NOMO-1 treated with DMSO at 0.1 percent for 48 hours (cell line): ENCODE measurements around the gene PHACTR1.
"Not testable (repeated sequence)": the region's sequence is repeated elsewhere in the genome, so short reads cannot be mapped to it uniquely, and the experiment has no call there.

Source experiments
- DNase-seq: peaks from one replicate; lab custom pipeline; 2025; ENCODE audit not compliant: unreplicated experiment; lab: John Stamatoyannopoulos, UW

PHACTR1 gene

GRCh38 chr6:13097454-13097853 is 380.9 kb downstream of the PHACTR1 start:
- DNase-seq, result no peak

- no peak for DNase-seq
Observed at GRCh38 chr6:13098006-13098405, 381.4 kb downstream of the PHACTR1 start.

DNA sequence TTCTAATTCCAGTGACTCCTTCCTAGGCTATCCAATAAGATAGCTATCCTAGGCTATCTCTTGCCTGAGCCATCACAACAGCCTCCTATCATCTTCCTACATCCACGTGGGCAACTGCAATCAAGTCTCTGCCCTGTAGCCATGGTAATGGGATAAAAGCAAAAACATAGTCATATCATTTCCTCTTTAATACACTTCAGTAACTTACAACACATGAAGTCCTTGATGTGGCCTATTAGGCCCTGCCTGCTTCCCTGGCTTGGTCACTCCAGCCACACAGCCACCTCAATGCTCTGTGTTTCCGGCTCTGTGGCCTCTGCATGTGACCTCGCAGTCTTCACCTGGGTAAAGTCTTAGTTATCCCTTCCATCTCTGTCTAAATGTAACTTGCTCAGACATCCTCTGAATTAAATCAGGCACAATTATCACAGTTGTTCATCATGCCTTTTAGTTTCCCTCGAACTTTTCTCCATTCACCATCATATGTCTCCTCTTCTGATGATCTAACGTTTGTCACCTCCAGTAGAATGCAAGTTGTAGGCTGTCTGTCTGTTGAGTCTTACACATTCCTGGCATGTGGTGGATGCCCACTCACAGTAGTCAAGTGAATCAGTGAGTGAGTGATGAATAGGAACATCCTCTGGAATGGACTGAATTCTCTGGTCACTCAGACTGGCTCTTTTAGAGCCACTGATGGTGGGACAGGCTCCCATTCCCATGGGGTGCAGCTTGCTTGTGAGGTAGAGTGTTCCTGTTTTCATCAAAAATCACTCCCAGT is 382.4 kb downstream of the PHACTR1 start:
- DNase-seq, result peak; percentile 10

DNA sequence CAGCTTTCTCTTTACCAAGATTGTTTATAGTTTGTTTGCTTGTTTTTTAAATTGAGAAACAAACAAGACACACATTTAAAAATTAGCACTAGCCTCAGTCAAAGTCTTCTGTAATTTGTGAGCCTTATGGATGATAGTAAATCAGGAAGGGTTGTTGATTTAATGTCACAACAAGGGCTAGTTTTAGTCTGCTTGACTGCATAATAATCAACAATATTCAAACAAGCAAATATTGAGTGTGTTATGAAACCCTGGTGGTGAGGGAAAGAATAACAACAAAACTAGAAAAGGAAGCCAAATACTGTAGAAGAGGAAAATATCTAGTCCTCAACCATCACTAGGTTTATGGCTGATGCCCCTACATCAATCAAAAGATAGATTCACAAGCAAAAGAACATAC is 383.2 kb downstream of the PHACTR1 start:
- peak; percentile 2 for DNase-seq

- DNase-seq, result peak; percentile 83
Observed at GRCh38 chr6:13101409-13101808, 384.8 kb downstream of the PHACTR1 start.

GRCh38 chr6:13101985-13102384 is 385.4 kb downstream of the PHACTR1 start:
- no peak for DNase-seq

GRCh38 chr6:13103169-13103568 is 386.6 kb downstream of the PHACTR1 start:
- DNase-seq, result no peak

DNA sequence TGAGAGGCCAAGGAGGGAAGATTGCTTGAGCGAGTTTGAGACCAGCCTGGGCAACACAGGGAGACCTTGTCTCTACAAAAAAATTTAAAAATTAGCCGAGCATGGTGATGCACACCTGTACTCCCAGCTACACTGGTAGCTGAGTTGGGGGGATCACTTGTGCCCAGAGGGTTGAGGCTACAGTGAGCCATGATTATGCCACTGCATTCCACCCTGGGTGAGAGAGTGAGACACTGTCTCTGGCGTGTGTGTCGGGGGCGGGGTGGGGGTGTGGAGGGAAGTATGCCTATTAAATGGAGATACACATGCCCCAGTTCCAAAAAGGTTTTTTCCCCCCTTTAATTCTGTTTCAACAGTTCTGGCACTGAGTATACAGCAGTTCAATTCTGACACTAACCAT is 388.6 kb downstream of the PHACTR1 start:
- no peak for DNase-seq

GRCh38 chr6:13112921-13113320 is 396.4 kb downstream of the PHACTR1 start:
- DNase-seq, result no peak

GRCh38 chr6:13113376-13113775 is 396.8 kb downstream of the PHACTR1 start:
- no peak for DNase-seq

DNA sequence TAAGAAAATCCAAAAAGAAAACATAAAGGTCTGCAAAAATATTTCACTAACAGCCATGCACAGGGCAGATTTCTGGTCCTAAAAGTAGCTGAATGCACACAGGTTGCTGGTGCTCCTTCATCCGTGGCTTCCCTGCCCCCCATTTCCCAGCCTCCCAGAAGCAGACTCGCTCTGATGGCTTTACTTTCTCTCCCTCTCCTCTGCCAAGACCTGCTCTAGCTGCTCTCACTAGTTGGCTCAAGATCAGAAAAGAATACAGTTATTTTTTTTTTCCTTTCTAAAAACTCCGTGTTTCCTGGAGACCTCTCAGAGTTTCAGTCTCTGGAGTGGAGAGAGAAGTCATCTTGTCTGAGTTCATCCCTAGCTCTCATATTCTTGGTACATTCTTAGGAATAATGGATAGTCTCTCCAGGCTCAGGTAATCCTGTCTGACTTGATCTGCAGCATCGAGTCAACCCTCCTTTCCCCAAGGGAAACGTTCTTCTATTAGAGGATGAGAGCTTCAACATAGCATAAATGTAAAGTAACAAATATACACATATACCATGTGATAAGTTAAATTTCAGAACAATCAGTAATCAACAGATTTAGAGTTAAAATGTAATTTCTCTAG is 397.5 kb downstream of the PHACTR1 start:
- DNase-seq, result no peak

DNA sequence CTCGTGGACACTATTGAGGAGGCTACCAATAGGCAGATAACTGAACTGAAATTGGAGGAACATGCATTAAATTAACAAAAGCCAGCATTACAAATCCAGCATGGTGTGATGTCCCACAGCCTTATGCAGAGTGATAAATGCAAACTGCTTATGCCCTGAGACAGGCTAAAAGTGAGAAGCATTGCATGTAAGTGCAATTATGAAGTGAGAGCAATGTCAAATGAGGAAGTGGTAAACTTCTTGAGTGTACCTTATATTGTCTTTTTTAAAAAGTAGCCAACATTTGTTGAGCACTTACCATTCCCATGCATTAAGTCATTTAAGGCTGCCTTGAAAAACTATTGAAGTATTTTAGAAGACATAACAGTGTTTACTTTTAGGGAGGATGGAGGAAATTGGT is 399.6 kb downstream of the PHACTR1 start:
- peak; percentile 63 for DNase-seq

DNA sequence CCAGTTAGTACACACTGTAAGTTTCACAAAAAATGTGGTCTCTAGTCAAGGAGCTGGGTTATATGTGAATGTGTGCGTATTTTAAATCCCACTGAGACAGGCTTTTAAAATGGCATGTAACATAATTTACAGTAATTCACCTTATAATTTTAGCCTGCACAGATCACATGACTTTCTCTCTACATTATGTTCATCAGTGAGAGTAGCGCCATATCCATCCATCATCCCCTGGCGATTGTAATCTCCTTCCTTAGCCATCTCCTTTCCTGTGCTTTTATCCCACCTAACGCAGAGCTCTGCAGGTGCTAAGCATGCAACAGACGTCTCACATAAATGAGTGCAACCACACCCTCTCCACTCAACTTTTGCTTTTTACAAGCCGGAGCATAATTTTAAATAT is 401.0 kb downstream of the PHACTR1 start:
- DNase-seq, result no peak

GRCh38 chr6:13119549-13119948 is 403.0 kb downstream of the PHACTR1 start:
- no peak for DNase-seq

GRCh38 chr6:13120483-13121482 is 404.2 kb downstream of the PHACTR1 start:
- DNase-seq, result no peak

GRCh38 chr6:13124131-13124530 is 407.6 kb downstream of the PHACTR1 start:
- DNase-seq, result no peak

GRCh38 chr6:13125841-13126240 is 409.3 kb downstream of the PHACTR1 start:
- no peak for DNase-seq

- DNase-seq, result no peak
Observed at GRCh38 chr6:13131935-13132661, 415.5 kb downstream of the PHACTR1 start.

- not testable (repeated sequence) for DNase-seq
Observed at GRCh38 chr6:13133894-13134293, 417.3 kb downstream of the PHACTR1 start.

- DNase-seq, result no peak
Observed at GRCh38 chr6:13135152-13135551, 418.6 kb downstream of the PHACTR1 start.

DNA sequence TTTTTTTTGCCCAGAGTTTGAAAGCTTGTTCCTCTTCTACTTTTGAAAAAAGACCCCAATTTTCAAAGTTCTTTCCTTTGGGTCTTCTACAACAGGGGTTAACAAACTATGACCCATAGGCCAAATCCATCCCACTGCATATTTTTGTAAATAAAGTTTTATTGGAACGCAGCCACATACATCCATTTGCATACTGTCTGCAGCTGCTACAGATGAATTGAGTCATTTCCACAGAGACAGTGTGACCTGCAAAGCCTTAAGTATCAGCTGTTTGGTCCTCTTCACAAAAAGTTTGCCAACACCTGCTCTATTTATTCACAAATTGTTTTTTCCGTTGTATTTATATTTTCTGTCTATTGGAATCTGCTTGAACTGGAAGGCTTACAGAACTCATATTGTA is 422.6 kb downstream of the PHACTR1 start:
- no peak for DNase-seq
